HG03175 (cell line): ENCODE data around the gene LMLN.
"Not testable (repeated sequence)": the region's sequence is repeated elsewhere in the genome, so short reads cannot be mapped to it uniquely, and the experiment has no call there.

ENCODE experiments used
- ATAC-seq: cut with Tn5 transposase; IDR thresholded peaks from one replicate; pipeline ENCODE4 v1.9.1; 2021; ENCODE audit warnings: mild to moderate bottlenecking, moderate library complexity; ENCODE audit not compliant: unreplicated experiment

LMLN gene

DNA sequence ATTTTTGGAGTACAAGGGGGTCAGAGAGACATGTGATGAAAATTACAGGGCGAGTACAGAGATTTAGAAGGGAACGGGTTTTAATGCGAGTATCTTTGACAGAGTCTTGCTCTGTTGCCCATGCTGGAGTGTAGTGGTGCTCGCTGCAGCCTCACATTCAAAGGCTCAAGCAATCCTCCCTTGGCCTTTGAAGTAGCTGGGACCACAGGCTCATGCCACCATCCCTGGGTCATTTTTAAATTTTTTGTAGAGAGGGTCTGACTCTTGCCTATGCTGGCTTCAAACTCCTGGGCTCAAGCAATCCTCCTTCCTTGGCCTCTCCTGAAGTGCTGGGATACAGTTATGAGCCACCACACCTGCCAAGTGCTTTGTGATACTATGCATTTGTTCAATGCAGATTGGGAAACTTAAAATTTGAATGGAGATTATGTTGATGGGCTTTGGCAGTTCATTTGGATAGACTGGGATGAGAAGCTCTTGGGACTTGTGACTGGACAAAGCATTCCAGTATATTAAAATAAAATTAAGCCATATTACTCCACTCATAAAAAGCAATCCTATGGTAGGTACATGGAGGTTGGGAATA lies 4.0 kb upstream of the LMLN start:
- ATAC-seq: no peak

DNA sequence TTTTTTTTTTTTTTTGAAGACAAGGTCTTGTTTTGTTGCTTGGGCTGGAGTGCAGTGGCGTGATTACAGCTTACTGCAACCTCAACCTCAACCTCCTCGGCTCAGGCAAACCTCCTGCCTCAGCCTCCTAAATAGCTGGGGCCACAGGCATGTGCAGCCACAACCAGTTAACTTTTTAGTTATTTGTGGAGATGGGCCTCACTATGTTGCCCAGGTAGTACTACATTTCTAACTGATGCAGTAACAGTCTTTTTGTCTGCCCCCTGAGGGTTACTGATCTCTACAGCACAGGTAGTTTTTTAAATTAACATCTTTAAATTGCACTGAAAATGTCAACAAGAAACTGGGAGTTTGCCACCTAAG lies 3.4 kb upstream of the LMLN start:
- ATAC-seq: no peak

DNA sequence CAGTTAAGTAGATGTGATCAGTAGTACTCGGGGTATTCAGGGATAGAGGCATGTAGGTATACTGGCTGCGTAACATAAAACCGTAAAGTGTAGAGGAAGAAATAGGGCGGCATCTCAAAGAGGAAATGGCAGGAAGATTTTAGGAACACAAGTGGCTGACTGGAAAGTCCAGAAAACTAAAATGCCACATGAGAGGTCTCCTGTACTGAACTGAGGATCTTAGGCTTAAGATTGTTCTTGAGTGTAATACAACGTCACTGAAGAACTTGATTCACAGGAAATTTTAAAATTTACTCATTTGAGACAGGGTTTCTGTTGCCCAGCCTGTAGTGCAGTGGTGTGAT lies 2.3 kb upstream of the LMLN start:
- no peak for ATAC-seq

DNA sequence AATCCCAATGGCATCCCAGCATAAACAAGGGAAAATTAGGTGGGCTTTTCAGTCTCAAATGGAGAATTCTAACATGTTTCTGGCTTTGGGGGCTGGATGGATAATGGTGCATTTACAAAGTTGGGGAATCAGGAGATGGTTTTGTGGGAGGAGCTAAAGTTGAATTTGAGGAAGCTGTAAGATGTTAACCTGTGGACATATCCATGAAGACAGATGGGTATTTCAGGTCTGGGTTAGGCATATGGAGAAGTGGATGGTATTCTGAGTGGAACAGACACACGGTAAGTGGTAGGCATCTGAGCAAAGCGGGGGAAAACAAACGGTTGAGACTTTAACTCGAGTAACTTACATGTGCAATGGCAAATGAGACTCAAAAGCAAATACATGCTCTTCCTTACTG lies 1.7 kb upstream of the LMLN start:
- ATAC-seq: no peak

DNA sequence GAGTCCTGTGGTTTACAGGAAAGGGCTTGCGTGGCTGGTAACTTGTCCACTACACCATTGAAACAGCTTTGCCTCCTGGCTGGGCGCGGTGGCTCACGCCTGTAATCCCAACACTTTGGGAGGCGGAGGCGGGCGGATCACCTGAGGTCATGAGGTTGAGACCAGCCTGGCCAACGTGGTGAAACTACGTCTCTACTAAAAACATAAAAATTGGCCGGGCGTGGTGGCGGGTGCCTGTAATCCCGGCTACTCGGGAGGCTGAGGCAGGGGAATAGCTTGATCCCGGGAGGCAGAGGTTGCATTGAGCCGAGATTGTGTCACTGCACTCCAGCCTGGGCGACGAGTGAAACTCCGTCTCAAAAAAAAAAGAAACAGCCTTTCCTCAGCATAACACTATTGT lies 1.2 kb upstream of the LMLN start:
- ATAC-seq: not testable (repeated sequence)

DNA sequence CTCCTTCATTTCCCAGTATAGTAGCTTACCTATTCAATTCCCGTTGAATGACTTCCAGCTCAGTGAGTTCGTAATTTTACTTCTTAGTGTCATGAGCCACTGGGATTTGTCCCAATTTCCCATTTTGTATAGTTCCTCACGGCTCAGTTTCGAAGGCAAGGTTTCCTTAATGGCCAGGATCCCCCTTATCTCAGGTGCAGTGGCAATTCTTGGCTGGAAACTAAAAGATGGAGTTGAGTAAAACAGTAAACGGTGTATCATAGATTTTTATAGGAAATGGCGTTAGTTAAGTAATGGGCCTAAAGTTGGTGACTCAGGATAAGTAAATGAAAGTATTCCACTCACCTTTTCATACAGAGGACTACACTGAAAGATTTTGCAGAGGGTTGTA lies 522 bp upstream of the LMLN start:
- ATAC-seq: no peak

DNA sequence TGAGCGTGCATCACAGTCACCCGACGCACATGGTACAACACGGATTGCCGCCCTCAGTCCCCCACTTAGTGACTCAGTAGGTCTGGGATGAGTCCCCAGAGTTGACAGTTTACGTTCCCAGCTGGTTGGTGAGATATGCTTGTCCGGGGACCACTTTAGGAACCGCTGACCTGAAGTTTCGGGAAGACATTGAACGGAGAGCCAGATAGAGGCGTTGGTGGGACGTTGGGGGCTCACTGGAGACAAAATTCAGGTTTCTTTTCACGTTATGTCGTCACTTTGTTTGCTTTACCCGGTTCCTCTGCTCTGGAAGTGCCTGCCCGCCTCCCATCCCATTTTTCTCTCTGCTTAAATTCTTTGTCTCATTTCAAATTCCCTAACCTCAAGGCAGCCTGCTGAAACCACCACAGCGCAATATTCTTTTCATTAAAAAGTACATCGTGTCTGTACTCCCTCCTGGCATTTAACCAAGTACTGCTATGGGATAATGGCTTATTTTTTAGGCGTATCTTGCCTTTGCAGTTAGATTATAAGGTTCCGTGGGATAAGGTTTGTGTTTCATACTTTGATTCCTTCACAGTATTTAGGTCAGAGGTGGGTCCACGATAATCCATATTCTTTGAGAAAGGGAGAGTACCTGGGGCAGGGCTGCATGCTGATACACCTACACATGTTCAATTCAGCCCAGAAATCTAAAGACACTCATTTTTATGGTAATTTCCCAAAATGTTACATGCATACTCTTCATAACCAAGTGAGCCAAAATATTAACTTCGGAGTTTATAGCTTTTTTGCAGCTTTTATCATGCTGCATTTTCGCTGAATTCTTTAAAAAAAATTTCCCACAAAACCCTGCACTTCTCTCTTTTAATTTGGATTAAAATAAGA lies 921 bp downstream of the LMLN start:
- ATAC-seq: no peak

DNA sequence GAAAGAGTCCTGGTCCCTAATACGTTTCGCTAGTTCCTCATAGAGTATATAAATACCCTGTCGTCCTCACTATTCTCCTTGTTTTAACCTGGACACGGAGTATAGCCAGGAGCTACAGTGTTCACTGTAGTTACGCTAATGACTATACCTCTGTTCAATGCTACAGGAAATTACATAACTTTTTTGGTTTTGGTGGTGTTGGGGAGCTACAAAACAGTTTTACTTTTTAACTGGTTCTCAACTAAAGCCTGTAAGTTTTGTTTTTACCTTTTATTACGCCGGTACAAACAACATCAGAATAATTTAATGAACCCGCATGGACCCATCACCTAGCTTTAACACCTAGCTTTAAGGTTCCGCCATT lies 1.5 kb downstream of the LMLN start:
- ATAC-seq: no peak

DNA sequence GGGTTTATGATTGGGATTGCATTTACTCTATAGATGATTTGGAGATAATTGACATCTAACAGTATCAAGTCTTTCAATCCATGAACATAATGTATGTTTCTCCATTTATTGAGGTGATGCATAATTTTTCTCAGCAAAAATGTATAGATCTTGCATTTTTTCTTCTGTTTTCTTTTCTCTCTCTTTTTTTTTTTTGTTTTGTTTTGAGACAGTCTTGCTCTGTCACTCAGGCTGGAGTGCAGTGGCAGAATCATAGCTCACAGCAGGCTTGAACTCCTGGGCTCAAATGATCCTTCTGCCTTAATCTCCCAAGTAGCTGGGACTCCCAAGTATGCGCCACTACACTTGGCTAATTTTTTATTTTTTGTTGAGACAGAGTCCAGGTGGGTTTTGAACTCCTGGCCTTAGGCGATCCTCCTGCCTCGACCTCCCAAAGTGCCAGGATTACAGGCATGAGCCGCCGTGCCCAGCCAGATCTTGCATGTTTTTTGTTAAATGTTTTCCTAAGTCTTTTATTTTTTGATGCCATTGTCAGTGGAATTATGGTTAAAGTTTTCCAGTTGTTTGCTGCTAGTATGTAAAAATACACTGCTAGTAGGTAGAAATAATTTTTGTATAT lies 3.1 kb downstream of the LMLN start:
- ATAC-seq: no peak

DNA sequence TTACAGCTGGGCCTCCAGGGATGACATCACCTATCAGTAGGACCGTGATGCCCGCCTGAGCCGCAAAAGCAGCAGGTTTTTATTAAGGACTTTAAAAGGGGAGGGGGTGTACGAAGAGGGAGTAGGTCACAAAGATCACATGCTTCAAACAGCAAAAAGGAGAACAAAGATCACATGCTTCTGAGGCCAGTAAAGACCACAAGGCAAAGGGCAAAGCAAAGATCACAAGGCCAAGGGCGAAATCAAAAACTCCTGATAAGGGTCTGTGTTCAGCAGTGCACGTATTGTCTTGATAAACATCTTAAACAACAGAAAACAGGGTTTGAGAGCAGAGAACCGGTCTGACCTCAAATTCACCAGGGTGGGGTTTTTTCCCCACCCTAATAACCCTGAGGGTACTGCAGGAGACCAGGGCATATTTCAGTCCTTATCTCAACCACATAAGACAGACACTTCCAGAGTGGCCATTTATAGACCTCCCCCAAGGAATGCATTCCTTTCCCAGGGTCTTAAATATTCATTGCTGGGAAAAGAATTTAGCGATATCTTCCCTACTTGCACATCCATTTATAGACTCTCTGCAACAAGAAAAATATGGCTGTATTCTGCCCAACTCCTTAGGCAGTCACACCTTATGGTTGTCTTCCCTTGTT lies 7.4 kb downstream of the LMLN start:
- not testable (repeated sequence) for ATAC-seq

DNA sequence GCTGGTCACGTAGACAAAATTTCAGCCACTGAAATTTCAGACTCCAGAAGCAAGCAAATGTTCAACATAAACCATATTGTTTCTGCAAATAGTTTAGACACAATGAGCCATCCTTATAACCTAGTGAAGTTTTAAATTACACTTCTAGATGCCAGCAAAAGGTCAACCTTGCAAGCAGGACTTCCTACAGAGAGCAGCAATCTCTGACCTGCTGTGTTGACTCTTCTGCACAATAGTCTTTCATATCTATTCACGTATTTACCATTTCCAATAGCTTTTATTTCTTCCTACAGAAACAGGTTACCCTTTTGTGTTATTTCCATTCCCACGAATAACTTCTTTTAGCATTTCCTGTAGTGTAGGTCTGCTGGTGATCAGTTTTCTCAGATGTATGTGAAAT lies 10.6 kb downstream of the LMLN start:
- no peak for ATAC-seq

DNA sequence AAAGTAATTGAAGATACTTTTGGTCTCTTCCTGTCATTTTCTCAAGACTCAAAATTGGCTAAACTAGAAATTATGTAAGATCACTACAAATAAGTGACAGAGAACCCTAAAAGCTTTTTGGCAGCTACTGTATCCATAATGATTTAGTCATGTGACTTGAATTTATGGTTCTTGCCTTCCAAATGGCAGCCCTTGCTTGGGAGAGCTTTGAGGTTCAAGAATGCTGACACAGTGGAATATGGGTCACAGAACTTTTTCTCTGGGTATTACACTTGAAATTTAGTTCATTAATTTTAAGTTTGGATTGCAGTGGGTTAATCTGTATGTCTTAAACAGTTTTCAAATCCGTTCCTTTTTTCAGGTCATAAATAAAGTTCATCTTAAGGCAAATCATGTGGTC lies 14.0 kb downstream of the LMLN start:
- ATAC-seq: no peak

DNA sequence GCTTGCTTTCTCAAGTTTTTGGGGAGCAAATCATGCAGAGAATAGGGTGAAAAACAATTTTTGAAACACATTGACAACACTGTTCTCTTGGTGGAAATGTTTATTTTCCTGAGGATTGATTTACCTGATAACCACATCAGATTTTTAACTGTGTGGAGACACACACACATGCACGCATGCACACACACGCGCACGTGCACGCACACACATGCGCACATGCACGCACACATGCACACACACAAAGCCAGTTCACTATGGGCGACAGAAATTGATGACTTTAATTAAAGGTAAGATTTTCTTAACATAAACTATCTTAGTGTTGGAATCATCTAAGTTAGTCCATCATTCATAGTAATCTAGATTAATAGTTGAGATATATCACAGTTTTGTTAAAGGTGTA lies 15.3 kb downstream of the LMLN start:
- ATAC-seq: no peak

DNA sequence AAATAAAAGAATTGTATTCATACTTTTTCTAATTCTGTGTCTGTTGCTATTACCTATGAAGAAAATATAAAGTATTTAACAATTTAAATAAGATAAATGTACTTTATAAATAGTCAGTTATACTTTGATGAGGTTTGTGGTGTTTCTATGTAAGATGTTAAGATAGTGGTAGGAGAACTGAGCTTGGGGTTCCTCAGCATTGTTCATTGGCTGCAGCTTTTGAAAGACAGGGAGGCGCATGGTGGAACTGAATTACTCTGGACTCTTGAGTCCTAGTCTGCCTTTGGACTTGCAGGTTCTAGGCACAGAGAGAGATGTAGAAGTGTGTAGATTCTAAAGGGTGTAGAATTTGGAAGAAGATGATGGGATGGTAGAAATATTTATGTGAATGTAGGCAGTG lies 23.1 kb downstream of the LMLN start:
- ATAC-seq: no peak

DNA sequence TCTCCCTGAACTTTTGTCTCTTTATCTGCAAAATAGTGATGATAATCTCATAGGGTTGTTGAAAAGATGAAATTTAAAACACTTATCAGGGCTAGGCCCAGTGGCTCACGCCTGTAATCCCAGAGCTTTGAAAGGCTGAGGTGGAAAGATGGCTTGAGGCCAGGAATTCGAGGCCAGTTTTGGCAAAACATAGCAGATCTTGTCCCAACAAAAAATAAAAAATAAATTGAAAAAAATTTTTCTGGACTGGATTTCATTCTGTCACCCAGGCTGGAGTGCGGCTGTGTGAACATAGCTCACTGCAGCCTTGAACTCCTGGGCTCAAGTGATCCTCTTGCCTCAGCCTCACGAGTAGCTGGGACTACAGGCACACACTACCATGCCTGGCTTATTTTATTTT lies 29.6 kb downstream of the LMLN start:
- no peak for ATAC-seq

DNA sequence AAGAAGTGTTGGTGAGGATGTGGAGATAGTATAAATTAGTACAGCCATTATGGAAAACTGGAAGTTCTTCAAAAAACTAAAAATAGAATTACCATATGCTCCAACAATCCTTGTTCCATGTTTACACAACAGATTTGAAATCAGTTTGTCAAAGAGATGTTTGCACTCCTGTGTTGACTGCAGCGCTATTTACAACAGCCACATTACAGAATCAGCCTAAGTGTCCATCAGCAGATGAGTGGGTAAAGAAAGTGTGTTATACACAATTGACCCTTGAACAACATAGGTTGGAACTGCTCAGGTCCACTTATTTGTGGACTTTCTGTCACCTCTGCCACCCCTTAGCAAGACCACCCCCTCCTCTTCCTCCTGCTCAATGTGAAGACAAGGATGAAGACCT lies 34.7 kb downstream of the LMLN start:
- ATAC-seq: no peak

DNA sequence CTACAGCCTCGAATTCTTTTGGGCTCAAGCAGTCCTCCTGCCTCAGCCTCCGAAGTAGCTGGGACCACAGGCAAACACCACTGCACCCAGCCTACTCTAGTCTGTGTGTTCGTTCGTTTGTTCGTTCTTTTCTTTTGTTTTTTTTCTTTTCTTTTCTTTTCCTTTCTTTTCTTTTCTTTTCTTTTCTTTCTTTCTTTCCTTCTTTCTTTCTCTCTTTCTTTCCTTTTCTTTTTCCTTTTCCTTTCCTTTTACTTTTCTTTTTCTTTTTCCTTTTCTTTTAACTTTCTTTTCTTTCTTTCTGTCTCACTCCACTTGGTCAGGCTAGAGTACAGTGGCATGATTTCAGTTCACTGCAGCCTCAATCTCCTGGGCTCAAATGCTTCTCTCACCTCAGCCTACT lies 36.8 kb downstream of the LMLN start:
- no peak for ATAC-seq

DNA sequence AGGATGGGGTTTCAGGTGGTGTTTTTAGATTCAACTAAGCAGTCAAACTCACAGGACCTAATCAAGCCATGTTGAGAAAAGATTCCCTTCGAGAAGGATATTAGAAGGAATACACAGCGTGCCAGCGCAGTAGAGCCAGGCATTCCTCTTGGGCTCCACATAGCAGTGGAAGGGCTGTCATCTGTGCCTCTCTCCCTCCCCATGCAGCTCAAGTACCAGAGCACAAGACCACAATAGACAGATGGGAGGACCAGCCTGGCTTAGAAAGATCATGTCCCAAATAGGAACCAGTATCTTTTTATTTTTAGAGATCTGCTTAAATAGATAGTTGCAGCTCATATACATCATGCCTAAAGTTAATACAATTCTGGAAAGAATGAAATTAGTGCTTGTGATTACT lies 37.9 kb downstream of the LMLN start:
- no peak for ATAC-seq

DNA sequence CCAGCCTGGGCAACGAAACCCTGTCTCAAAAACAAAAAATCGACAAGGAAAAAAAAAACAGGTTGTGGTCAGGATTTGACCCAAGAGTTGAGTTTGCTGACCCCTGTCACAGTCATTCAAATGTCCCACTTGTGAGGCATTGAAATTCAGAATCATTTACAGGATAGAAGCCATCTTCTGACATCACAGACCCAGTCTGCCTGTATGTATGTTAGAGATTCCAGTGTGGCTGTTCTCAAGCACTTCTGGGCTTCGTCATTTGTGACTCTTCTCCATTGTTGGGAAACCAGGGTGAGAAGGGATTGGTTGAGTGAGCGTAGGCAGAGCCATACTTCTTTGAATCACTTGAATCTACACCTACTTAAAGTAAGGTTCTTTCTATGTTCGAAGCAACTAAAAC lies 57.1 kb downstream of the LMLN start:
- no peak for ATAC-seq

DNA sequence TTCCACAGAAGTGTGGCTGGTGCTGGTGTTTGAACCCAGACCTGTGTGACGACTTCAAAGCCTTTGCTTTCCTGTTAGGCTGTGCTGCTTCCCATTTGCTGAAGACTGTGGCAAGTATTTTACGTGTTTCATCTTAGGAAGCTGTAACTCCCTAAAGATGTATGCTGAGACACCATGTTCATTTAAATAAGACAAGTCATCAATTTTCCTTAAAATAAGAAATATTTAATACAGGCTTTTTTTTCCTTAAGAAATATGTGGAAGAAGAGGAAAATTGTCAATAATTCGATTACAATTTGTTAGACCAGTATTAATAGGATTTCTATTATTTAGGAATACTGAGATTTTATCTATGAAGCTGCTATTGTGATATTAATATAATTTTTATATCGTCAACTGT lies 58.4 kb downstream of the LMLN start:
- ATAC-seq: no peak

DNA sequence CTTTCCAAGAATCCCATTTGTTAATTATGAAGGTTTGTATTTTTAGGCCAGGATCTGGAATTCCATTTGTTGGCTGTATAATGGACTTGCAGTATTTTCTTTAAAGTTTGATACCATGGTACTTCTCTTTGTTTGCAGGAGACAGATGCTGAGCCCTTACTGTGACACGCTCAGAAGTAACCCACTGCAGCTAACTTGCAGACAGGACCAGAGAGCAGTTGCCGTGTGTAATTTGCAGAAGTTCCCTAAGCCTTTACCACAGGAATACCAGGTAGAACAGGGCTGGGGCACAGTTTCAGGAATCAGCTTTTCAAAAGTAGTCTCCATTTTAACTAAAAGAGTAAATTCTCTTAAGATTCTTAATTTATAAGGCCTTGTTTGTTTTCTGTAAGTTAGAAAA lies 59.1 kb downstream of the LMLN start:
- no peak for ATAC-seq

DNA sequence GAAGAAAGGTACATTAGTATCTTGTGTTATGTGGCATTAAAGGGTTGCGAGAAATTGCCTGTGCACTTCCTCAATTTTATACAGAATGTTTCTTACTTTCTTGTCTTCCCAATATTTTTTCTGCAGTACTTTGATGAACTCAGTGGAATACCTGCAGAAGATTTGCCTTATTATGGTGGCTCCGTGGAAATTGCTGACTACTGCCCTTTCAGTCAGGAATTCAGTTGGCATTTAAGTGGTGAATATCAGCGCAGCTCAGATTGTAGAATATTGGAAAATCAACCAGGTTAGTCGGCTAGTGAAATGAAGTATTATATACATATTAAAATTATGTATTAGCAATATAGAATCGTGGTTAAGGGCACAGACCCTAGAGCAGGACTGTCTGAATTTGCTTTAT lies 61.3 kb downstream of the LMLN start:
- ATAC-seq: no peak
